DMS 273 (cell line): ENCODE data around the gene HIPK2.

Source experiments
- DNase-seq: peaks from one replicate; lab custom pipeline; 2025; ENCODE audit not compliant: unreplicated experiment; lab: John Stamatoyannopoulos, UW

Gene HIPK2

DNA sequence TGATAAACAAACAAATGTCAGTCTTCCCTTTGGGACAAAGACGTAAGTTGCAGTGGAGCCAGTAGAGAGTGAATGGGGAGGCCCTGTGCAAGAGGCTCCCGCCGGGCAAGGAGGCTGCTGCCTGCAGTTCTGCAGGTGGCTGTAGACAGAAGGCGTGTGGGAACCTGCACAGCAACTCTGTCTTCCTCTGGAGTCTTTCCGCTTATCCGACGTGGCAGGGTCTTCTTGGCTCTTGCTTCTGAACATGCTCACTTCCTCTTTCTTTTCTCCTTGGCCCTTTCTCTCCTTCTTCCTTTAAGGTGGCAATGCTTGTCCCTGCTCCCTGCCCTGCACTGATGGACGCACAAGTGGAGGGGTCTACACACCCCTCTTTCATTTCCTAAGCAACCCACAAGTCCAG, 122.5 kb downstream of the HIPK2 start:
- DNase-seq, result no peak

DNA sequence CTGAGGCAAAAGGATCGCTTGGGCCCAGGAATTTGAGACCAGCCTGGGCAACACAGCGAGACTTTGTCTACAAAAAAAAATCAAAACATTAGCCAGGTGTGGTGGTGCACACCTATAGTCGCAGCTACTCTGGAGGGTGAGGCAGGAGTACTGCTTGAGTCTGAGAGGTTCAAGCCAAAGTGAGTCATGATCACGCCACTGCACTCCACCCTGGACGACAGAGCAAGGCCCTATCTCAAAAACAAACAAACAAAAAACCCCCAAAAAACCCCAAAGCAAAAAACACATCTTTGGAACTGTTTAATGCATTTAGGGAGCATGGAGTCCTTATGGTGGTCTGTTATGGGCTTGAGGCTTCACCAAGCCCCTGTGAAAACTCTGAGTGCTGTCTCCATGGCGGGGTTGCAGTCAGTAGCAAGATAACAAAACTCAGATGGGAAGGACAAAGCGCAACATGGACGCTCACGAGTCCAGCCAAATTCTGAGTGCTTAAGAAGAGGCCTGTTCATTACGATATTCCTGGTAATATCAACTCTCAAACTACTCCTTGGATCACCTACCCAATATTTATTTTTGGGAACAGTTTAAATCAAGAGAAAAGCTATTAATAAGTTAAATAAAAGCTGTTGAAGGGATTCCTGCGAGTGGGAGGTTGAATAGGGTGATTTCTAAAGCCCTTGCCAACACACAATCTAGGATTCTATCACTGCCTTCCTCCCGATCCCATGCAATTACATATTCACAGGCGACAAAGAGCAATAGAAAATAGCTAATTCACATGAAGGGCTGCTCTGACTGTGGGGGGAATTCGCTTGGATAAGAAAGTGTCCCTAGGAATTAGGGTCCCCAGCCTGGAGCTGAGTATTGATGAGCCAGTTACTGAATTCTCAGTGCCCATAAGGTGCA, 123.3 kb downstream of the HIPK2 start:
- DNase-seq, result no peak

DNA sequence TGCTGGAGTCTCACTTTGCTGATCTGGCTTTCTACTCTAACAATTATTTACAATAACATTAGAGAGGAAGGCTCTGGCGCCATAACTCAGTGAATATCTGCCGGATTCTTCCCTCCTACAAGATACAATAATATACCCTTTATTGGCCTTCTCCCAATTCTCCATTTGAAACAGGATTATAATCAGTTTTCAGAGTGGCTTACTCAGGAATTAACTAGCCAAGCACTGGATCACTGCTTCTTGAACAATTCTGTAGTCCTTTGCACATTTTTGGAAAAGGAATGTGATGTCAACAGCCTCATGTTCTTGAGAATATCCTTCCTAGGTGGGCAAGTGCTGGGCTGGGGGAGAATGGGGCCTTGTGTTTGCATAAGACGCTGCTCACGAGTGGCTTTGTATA, 125.9 kb downstream of the HIPK2 start:
- no peak for DNase-seq

DNA sequence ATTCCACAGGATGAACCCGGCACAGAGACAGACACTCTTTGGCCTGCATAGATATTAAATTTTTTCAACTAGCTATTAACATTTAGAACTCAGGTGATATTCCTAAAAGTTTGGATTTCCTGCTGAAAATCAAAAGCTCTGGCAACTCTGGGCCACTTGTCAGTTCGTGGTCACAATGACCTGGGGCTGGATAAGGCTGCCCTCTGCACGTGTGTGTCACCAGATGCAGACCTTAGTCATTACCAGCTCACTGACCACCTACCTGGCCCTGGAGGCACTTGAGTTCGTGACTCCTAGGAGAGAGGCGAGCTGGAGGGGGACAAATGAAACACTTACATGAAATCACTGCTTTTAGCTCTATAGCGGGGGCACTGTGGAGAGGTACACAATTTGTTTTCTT, 126.5 kb downstream of the HIPK2 start:
- DNase-seq, result no peak

DNA sequence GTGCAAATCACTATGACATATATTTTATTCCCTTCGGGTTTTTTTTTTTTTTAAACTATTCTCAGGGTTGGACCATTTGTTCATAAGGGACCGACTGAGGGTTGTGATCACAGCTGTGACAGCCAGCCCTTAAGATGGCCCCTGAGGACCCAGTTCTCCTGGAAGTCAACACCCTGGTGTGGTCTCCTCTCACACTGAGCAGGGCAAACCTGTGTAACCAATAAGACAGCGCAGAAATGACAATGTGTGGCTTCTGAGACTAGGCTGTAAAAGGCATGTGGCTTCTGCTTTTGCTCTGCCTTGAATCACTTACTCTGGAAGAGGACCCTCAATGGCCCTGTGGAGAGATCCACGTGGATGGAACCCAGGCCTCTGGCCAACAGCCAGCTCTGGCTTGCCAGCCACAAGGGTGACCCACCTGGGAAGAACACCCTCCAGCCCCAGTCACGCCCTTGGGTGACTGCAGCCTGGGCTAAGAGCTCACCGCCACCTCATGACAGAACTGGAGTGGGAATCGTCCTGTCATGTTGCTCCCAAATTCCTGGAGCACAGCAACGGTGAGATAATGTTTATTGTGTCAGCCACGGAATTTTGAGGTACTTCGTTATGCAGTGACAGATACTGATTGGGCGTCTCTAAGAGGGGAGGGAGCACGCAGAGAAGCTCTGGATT, 127.2 kb downstream of the HIPK2 start:
- DNase-seq, result no peak

DNA sequence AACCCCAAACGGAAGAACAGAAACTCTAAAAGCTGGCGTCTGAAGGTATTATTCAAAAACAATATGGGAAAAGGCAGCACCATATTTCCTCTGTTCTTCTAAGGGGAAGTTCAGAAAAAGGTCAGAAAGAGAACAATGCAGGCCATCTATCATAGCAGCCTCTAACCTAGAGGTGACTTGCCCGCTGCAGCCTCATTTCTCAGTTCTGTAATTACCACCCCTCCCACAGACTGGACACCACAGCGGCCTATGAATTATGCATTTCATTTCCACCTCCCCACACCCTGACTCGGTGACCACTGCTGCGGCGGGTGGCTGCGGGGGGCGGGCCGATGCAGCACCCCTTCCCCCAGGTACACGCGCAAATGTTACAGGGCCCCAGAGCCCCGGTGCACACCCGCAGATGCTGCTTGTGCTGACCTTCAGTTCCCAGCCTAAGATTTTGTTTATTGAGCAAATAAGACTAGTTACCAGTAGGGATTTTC, 128.8 kb downstream of the HIPK2 start:
- no peak for DNase-seq

DNA sequence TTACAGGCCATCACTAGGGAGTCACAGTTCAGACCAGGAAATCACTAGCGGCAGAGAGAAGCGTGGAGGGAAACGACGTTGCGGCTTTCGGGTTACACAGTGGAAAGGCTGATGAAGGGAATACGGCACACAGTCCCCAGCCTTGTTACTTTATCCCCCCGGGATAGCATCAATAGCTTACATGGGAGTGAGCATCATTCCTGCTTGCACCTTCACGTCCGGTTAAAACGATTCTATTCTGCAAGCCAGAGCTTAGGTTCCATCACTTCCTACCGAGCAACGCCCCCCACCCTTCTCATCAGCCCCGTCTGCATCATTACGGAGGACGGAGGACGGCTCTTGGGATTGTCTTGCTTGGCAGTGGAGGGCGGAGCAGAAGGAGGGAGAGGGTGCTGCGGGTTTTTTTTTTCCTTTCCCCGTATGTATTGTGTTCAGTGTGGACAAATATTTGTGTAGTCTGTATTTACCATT, 129.4 kb downstream of the HIPK2 start:
- no peak for DNase-seq

DNA sequence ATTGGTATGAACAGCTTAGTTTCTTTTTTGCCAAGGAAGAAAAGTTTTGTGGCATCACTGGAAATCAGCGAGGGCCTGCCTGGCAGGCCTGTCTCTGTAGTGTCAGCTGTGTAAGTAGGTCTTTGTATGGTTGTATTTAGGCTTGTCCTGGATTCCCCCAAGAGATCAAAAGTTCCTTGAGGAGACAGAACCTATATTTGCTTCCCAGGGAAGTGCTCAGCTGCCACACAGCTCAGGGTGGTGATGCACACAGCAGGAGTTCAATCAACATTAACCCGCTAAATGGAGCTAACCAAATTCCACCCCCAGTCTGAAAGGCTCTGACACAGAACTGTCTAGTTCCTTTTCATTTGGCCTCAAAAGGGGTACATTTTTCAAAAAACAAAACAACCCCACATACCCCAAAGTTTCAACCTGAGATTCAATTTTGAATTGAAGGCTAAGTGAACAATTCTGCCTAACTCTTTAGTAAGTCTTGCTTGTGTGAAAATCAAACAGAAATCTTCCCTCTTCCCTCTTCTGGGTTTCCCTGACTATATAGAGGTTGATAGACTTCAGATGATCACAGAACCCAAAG, 129.9 kb downstream of the HIPK2 start:
- DNase-seq, result no peak

DNA sequence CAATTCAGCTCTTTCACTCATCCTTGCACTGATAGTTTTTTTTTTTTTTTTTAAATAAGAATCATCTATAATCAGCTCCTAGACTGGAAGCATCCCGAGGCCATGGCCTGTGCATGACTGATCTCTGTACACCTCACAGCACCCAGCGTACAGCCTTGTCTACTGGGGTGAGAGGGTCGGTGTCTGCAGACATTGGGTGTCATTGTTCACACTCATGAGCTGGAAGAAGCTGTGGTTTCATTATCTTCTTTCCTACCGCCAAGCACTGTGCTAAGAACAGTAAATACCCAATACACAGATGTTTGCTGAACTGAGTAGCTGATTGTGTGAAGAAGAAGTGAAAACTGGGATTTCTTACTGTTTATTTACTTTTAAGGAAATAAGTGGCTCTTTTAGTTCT, 130.7 kb downstream of the HIPK2 start:
- DNase-seq, result no peak

DNA sequence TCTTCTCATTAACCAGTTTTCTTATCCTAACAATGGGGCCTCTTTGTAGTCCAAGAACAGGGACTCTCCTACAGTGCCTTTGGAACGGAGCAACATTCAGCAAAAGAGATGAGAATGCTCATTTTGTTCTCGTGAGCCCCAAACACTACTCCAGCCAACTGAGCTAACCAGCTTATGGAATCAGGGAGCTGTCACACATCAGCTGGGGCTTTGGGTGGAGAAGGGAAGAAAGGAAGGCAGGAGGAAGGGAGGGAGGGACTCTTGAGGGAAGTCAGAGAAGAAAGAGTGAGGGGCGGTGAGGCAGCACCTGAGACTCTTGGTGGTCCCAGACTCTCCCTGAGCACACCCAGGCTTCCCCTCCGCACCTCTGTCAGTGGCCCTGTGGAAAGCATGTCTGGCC, 131.2 kb downstream of the HIPK2 start:
- no peak for DNase-seq

DNA sequence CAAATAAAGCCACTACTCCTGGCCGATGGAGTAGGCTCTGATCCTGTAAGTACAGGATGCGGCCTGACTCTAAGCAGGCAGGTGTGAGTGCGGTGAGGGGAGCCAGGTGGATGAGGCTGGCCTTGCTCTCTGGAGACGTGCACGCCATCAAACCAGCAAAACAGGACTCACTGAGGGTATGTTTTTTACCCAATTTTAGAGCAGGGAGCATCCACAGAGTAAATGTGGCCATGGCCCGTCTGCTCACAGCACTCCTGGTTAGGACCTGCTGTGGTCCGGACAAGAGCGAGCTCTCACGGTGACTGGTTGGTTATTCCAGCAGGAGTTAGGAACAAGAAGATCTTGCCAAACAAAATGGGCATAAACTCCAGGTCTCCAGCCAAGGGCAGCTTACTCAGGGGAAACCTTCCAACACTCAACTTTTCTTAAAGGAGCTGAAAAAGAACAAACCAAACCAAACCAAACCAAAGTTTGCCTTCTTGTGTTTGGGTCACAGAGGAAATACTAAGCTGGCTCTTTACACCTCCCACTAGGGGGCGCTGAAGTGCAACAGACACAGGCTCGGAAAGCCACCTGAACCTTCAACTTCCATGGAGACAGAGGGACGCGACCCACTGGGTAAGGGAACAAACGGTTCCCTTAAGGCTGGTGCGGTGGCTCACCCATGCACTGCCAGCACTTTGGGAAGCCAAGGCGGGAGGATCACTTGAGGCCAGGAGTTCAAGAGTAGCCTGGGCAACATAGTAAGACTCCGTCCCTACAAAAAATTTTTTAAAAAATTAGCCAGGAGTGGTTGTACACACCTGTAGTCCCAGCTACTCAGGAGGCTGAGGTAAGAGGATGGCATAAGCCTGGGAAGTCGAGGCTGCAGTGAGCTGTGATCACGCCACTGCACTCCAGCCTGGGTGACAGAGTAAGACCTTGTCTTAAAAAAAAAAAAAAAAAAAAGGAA, 131.9 kb downstream of the HIPK2 start:
- DNase-seq, result peak; percentile 94

DNA sequence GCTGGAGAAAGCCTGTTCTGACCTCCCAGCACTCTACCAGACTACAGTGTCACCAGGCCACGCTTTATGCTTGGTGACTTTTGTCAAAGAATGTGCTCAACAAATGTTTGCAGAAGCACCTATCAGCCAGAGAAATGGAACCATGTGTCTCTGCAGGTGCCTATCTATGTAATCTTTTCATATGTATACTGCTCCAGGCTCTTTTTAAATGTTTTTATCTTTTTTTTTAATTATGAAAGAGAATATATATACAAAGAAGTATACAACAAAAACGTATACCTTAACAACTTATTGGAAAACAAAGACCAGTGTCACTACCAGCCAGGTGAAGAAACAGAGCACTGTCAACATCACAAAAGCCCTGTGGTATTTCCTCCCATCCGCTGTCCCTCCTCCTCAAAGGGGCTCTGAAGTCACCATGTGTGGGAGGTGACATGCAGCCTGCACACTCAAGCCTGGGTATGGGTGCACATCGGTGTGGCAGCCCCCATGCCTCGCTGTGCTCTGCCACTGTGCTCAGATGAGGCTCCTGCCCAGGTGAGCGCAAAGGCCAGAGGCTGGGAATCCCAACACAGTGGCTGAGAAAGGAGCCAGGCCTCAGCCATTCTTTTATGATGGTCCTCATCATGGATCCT, 133.7 kb downstream of the HIPK2 start:
- DNase-seq, result no peak

DNA sequence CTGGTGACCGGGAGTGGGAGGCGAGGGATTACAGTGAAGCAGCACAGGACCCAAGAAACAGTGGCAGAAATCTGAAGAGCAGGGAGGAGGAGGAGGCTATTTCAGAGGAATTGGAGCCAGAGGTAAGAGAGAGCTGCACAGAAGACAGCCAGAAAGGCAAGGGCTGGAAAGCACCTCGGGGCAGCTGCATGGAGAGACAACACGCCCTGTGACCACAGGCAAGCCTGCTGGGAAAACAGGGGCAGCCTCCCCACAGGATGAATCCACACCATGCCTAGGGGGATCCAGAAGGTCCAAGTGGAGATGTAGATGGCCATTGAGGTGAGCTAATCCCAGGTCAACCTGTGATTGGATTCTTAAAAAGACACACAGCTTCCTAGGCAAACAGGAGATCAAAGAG, 135.5 kb downstream of the HIPK2 start:
- no peak for DNase-seq

DNA sequence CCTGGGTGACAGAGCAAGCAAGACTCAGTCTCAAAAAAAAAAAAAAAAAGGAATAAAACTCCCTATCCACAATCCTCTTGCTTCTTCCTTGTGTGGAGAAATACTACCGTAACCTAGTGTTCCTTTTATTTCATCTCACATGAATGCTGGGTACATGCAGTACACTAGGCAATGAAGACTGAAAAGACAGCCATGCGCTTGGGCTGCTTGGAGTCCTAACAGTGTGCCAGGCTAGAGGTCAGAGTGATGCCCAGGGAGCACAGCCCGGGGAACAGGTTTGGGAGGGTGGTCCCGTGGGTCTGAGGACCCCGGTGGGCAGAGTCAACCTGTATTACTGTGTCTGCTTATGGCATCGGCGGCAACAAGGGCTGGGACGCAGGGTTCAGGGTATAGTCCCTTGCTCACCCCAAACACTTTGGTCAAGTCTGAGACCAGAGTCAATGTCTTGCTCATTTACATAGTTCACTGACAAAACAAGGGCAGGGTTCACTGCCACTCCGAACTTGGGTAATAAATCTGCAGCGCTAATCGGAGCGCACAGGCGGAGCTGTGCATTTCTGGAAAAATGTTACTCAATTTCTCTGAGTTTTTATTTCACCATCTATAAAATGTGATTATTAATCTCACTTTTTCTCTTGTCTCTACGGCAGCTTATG, 136.3 kb downstream of the HIPK2 start:
- no peak for DNase-seq

DNA sequence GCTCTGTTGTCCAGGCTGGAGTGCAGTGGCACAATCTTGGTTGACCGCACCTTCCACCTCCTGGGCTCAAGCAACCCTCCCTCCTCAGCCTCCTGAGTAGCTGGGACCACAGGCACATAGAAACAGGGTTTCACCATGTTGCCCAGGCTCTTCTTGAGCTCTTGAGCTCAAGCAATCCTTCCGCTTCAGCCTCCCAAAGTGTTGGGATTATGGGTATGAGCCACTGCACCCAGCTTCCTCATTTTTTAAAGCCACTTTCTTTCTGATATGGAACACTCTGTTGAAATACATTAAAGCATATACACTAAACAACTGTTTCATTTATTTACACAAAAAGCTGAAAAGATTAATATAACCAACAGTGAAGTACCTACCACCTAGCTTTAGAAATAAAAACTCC, 137.1 kb downstream of the HIPK2 start:
- no peak for DNase-seq

DNA sequence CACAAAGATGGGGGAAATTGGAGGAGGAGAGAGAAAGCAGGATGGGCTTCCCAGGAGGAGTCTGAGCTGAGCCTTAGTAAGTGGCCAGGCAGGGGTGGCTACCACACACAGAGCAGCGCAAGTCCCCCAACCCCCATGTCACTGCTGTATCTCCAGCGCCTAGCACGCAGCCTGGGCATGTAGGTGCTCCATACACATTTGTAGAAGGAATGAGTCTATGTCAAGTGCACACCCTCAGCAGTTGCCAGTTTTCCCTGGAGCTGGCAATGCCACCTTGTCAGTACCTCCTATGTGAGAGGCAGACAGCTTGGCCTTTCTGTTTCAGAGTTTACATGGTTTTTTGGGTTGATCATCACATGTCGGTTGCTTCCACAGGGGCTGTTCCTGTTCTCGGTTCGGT, 138.2 kb downstream of the HIPK2 start:
- DNase-seq, result no peak

DNA sequence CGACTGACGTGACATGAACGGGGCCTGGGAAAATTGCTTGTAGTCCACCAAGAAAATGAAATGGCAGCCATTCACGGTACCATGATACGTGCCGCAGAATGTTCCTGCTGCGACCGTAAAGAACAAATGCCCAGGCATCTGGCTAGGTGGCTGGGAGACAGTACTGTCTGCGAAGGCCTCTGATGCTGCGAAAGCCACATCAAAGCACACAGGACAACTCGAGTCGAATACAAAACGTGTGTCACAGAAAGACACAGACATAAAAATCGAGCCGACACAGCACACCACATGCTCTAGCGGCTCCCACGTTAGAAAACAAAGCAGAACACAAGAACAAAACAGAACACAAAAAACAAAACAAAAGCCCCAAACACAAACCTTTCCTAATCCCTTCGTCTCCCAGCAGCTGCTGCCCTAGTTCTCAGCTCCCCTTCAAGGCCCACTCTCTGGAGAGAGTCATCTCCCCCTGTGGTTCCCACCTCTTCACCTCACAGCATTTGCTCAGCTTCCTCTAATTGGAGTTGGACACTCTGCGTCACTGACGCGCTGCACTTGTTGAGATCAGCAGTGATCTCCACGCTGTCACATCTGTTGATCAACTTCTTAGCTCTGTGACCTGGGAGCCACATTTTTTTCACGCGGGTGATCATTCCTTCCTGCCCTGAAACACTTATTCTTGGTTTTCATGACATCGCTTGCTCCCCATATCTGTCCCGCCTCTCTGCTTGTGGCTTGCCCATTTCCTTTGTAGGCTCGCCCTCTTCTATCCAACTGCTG, 142.1 kb downstream of the HIPK2 start:
- no peak for DNase-seq

DNA sequence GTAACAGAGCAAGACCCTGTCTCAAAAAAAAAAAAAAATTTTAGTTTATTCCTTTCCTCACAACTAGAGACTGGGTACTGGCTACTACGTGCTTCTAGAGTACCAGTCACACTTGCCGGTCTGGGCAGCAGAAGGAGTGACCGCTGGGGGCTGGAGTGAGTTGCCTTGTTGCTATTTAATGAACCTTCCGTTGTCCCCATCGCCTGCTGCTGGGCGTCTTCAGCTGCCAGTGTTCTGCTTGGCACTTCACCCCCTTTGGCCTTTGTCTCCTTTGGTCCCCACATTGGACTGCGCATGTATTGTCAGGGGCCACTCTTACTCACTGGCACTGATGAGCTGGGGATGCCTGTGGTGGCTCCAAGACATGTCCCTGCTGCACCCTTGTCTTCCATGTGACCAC, 143.7 kb downstream of the HIPK2 start:
- no peak for DNase-seq

DNA sequence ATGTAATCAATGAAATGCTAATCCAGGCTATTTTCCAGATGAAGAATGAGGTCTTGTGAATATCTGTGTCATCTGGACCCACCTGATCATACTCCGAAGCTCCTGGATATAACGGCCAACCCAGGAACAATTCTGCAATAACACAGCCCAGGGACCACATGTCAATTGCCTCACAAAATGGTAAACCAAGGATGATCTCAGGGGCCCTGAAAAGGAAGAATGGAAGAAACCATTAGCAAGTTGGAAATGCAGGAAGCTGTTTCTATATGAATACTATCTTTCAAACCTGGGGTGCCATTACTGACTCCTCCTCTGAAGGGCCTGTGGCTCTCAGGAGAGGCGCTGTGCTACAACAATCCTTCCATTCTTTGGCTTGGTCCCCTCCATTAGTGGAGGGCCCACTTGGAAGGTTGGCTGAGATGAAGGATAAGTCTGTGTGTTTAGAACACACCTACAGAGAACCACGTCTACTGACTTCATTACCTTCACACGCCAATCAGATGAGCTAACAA, 146.2 kb downstream of the HIPK2 start:
- DNase-seq, result no peak
